Mammary epithelial cell (primary cell): ENCODE measurements around the gene DDRGK1.
"Not testable (repeated sequence)": the region's sequence is repeated elsewhere in the genome, so short reads cannot be mapped to it uniquely, and the experiment has no call there.

Source experiments
- EZH2 ChIP-seq: IDR thresholded peaks from 2 replicates; pipeline ENCODE4 v1.6.1; 2012; ENCODE audit warnings: low read length, inconsistent platforms, borderline replicate concordance
- TF ChIP-seq, protein P1 (sequence below), 2 donors: IDR thresholded peaks in 1 of 2; conservative IDR thresholded peaks in 1 of 2; 2 replicates each; pipeline ENCODE4 v1.5.1; 2011 to 2012; ENCODE audit warnings: inconsistent platforms in 2 of 2, low read length in 2 of 2, mild to moderate bottlenecking in 2 of 2, control low read depth in 1 of 2, low read depth in 1 of 2; ENCODE audit not compliant: insufficient read depth in 1 of 2; ENCODE audit errors: extremely low read depth in 1 of 2

DNA sequence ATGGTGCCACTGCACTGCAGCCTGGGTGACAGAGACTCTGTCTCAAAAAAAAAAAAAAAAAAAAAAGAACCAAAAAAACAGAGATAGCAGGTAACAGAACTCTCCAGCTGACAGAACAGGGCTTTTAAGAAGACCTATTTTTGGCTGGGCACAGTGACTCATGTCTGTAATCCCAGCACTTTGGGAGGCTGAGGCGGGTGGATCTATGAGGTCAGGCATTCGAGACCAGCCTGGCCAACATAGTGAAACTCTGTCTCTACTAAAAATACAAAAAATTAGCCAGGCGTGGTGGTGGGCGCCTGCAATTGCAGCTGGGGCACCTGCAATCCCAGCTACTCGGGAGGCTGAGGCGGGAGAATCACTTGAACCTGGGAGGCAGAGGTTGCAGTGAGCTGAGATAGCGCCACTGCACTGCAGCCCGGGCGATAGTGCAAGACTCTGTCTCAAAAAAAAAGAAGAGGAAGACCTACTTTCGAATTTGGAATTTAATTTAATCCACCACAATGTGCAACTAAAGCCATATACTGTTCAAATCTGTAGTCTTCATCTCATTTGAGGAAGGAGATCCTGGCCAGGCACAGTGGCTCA, 52.3 kb downstream of the DDRGK1 start:
- TF ChIP-seq, protein P1, sequence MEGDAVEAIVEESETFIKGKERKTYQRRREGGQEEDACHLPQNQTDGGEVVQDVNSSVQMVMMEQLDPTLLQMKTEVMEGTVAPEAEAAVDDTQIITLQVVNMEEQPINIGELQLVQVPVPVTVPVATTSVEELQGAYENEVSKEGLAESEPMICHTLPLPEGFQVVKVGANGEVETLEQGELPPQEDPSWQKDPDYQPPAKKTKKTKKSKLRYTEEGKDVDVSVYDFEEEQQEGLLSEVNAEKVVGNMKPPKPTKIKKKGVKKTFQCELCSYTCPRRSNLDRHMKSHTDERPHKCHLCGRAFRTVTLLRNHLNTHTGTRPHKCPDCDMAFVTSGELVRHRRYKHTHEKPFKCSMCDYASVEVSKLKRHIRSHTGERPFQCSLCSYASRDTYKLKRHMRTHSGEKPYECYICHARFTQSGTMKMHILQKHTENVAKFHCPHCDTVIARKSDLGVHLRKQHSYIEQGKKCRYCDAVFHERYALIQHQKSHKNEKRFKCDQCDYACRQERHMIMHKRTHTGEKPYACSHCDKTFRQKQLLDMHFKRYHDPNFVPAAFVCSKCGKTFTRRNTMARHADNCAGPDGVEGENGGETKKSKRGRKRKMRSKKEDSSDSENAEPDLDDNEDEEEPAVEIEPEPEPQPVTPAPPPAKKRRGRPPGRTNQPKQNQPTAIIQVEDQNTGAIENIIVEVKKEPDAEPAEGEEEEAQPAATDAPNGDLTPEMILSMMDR (conservative IDR thresholded peaks at IDR 0.05 in 1 of 2, IDR thresholded peaks at IDR 0.05 in 1 of 2; ENCODE audit: extremely low read depth in 1 of 2, insufficient read depth in 1 of 2, low read depth in 1 of 2, low read length in 2 of 2) = not testable (repeated sequence)
- not testable (repeated sequence) for TF ChIP-seq EZH2
